SHP77 treated with DMSO at 0.1 percent for 48 hours (cell line): ENCODE measurements around the gene ARPC2.
"Not testable (repeated sequence)": the region's sequence is repeated elsewhere in the genome, so short reads cannot be mapped to it uniquely, and the experiment has no call there.

Experiments used
- DNase-seq: peaks from one replicate; lab custom pipeline; 2025; lab: John Stamatoyannopoulos, UW

The ARPC2 gene

DNA sequence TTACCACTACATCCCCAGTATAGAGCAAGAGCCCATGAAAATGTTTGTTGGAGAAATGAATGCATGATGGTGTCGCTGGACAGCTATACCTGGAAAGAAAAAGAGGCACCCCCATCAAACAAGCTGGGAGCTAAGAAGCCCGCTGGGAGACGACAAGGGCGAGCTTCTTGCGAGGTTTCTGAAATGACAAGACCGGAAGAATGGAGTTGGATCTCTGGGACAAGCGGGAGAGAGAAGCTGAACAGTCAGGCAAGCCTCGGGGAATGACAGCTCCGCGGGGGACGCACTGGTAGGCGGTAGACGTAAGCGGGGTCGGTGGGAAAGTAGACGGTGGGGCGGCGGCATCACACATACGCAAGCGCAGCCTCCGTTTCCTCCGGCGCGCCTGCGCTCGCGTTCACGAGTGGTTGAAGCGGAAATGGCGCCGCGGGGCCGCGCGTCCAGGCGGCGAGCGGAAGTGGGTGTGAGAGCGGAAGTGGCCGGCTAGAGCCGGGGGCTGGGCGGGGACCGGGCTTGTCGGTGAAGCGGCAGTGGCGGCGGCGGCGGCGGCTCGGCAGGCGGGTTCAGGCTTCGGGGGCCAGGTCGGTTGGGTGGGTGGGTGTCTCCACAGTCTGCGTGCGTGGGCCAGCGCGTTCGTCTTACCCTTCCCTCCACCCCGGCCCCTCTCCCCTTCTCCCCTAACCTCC lies at the start of gene ARPC2:
TSS of gene ARPC2 (plus strand) at position 516 of the 686 bp plus-strand sequence. CDS start 282 bp downstream, outside the sequence.
- peak; percentile 54 for DNase-seq

DNA sequence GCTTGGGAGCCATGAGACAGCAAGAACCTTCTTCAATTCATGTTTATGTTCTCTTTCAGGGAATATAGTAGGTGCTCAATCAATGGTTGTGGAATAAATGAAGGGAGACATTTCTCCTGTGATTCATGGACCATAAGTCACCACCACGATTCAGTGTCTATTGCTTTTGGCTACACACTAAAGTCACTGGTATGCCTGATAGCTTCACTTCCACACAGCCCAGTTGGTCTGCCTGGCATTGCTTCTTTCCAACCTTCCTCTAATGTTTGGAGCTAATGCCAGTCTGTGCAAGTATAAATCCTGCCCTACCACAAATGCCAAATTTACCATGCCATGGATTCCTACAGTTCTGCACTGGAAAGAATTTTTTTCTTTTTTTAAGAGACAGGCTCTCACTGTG lies 49.0 kb upstream of the ARPC2 start:
- no peak for DNase-seq

DNA sequence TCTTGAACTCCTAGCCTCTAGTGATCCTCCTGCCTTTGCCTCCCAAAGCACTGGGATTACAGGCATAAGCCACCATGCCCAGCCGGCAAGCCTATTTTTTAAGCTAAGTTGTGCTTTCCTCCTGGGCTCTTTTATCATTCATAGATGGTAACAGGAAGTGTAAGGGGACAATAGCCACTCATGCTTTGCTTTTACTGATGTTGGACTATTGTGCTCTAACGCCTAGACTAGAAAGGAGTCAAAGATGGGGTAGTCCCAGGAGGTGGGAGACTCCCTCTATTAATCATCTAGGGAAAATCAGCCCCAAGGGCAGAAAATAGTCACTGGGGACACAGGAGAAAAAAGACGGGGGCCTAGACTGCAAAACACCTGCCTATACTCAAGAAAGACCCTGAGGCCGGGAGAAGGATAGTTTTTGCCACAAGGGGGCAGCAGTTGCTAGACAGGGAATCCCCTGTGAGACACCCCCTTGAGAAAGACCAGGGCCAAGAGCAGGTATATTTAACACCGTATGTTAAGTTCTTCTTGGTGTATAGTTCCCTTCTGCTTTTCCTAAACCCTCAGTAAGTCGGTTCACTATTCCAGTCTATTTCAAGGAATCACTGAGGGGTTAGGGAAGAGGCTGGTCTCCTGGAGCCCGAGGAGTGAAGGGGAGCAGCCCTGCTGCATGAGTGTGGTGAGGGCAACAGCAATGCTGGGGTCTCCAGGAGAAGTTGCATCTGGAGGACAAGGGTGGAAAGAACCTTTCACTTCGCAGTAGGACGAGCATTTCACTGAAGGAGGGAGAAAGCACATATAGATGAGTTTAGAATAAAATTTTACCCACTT lies 48.1 kb upstream of the ARPC2 start:
- DNase-seq: peak; percentile 17

DNA sequence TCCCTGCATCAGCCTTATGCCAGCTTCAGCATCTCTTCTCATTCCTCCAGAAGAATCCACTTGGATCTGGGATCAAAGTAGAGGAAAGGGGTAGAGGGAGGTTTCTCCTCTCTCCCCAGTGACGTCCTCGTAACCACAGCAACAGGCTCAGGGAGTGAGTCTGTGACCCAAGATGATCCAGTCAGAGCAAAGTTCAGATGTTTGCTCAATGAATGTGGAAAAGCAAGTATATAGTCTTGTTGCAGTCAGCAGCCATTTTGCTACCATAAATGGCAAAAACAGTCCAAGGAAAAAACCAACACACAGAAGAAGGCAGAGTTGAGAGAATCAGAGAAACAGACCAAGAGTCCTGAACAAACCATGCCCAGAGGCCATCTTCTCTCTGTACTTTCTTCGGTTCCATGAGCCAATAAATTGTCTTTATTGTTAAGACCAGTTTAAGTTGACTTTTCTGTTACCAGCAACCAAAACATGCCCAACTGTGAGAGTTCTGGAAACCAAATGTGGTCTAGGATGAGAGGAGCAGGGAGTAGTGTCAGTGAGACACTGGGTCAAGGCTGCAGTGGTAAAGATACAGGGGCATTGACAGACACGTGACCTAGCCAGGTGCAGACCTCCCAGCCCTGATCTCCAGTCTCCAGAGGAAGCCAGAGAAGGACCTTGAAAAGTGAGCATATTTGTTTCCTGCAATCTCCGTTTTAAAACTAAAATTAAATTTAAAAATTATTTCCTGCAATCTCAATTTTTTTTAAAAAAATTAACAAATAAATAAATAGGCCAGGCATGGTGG lies 47.0 kb upstream of the ARPC2 start:
- DNase-seq: no peak

DNA sequence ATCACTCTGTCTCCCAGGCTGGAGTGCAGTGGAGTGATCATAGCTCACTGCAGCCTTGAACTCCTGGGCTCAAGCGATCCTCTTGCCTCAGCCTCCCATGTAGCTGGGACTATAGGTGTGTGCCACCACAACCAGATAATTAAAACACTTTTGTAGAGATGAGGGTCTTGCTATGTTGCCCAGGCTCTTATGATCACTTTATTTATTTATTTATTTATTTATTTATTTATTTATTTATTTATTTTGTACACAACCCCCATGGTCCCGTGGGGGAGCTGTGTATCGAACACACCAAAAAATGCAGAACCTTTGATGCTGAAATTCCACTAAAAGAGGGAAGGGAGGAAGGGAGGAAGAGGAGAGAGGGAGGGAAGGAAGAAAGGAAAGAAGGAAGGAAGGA lies 45.2 kb upstream of the ARPC2 start:
- not testable (repeated sequence) for DNase-seq

DNA sequence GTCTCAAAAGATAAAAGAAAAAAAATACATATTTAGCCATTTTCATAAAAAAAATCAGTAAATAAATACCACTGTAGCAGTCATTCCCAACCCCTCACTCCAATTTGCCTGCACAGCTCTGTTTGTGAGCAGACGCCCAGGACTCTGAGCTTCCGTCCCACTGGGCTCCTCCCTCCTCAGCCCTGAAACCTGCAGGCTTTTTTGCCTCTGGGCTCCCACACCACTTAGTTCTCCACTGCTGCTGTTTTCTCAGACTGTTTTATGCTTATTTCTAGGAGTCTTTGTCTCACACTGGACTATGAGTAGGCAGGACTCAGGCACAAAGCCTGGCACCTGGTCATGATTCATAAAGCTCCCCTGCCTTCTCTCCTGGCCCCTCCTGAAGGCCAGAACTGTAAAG lies 44.1 kb upstream of the ARPC2 start:
- DNase-seq: no peak

DNA sequence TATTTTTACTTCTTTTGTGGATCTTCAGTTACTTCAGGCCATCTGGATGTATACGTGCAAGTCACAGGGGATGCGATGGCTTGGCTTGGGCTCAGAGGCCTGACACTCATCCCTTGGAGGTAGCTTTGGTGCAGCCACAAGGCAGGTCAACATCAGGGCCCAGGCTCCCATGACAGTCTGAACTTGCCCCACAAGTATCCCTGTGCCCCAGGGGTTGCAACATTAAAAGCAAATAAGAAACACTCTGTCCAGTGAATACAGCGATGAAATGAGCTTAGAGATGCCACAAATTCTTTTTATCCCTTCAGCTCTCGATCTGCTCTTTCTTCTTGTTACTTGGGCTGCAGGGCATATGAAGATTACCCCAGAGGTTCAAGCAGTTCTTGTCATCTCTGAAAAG lies 37.2 kb upstream of the ARPC2 start:
- no peak for DNase-seq

DNA sequence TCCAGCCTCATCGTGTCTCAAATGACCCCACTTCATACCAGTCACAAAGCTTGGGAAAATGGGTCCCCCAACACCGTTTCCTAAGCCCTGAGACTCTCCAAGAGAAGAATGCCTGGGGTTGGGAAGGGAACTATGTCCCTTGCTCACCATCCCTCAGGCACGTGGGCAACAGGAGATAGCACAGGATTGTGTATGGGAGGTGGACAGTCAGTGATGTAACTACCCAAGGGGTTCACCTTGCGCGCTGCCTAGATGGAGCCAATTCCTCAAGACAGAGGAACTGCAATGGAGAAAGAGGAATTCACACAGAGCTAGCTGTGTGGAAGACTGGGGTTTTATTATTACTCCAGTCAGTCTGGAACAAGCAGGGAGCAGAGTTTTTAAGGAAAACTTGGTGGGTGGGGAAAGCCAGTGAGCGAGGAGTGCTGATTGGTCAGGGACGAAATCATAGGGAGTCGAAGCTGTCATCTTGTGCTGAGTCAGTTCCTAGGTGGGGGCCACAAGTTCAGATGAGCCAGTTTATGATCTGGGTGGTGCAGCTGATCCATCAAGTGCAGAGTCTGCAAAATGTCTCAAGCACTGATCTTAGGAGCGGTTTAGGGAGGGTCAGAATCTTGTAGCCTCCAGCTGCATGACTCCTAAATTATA lies 36.4 kb upstream of the ARPC2 start:
- no peak for DNase-seq

GRCh38 chr2:218184331-218184730 lies 32.7 kb upstream of the ARPC2 start:
- DNase-seq: no peak

DNA sequence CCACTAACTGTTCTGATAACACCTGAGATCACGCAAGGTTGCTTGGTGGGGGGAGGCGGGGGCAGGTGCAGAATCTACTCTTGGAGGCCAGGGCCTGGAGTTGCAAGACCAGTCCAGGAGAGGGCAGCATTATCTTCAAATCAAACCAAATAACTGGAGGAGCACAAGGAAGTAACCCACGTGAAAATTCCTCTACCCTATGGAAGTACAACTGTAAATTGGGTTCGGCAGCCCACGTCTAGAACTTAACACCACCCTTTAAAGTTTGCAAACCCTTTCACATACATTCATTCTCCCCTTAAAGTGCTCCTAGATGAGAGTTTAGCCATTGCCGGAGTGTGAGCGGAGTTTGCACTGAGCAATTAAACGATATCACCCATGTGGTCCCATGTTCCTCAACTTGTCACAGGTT lies 30.6 kb upstream of the ARPC2 start:
- DNase-seq: peak; percentile 35

DNA sequence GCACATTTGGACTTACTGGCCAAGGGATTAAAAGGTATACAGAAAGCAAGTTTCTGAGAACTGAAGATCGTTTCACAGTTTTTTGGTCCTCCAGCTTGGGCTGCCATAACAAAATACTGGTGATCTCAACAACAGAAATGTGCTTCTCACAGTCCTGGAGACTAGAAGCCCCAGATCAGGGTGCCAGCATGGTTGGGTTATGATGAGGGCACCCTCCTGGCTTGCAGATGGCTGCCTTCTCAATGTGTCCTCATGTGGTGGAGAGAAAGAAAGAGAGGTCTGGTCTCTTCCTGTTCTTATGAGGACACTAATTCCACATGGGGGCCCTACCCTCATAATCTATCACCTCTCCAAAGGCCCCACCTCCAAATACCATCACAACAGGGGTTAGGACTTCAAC lies 30.1 kb upstream of the ARPC2 start:
- DNase-seq: no peak

DNA sequence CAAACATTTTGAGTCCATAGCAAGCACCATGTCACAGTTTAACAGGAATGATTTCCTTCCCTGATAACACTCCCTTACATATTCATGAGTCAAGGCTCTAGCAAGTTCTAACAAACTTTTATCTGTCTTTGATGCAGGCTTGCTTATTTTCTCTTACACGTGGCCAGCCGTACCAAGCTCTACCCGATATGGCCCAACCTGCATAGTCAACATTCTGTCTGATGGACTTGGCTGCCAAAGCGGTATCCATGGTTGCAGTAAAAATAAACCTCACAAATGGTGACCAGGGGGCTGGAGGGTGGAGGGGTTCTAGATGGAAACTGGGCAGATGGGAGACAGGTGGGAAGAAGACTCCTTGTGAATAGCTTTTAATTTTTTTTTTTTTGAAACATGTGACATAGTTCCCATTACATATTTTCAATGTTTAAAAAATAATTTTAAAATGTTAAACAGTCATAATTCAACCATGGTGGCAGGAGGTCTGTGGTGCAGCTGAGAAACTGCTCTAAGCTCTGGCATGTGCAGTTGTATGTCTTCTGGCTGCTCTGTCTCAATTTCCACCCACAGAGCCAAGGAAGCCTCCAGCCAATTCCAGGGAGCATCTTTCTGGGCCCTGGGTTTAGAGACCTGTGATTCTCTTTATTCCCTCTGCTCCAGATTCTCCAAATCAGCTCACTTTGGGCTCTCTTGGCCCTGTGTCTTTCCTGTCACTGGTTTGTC lies 29.5 kb upstream of the ARPC2 start:
- DNase-seq: no peak

- no peak for DNase-seq
These were observed 28.5 kb upstream of the ARPC2 start for GRCh38 chr2:218188528-218188927.

DNA sequence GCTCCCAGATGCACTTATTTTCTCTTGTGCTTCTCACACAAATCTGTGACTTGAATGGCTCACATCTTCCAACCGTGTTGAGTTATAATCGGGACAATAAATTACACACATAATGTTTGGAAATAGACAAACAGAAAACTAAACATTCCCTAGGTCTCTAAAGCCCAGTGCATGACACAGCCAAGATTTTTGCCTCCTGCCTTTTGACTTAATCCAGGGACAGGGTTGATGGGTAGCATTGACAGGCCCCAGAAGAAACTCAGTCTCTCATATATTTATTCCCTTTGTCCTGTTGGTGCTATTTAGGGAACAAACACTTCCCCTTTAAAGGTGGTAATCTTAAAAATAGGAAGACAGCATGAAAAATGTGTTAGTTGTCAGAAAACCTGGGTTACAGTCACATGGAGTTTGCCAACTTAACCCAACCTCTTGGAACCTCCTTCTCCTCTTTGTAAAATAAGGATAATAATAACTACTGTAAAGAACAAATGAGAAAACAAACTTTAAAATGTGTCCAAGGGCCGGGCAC lies 24.0 kb upstream of the ARPC2 start:
- DNase-seq: no peak

- no peak for DNase-seq
These were observed 23.3 kb upstream of the ARPC2 start for GRCh38 chr2:218193701-218194100.

- DNase-seq: no peak
These were observed 22.1 kb upstream of the ARPC2 start for GRCh38 chr2:218194880-218195279.

- DNase-seq: no peak
These were observed 20.0 kb upstream of the ARPC2 start for GRCh38 chr2:218196974-218197373.

- DNase-seq: no peak
These were observed 14.7 kb upstream of the ARPC2 start for GRCh38 chr2:218202266-218202665.

GRCh38 chr2:218209078-218209477 lies 7.9 kb upstream of the ARPC2 start:
- no peak for DNase-seq

GRCh38 chr2:218214116-218214515 lies 2.9 kb upstream of the ARPC2 start:
- no peak for DNase-seq

GRCh38 chr2:218216336-218216673 lies 684 bp upstream of the ARPC2 start:
- no peak for DNase-seq
